ENCODE data around the gene LCN12. TPM values are rescaled to one million over a fixed set of nuclear protein-coding genes. Genes with fewer than 3 reads are reported as not detected.

LCN12 gene
- total RNA-seq, 1 experiment from 2014 or later = 2.5 TPM

- intact Hi-C loops (cut with micrococcal nuclease; ENCODE audit: unreplicated experiment) = no loop called here
- Histone ChIP-seq H3K27me3 (ENCODE audit: control insufficient read depth, insufficient read depth, low read length) (no peaks in the 10 kb centered on the region), H3K9me3 (ENCODE audit: control insufficient read depth, insufficient read depth, low read depth, low read length) (no peaks in the 10 kb centered on the region), H3K4me3 (ENCODE audit: low read depth in 2 of 2, low read length in 2 of 2) (peak overlapping the region; percentile 48 to 63), H3K27ac (ENCODE audit: low read length) (peak overlapping the region; percentile 87), H3K36me3 (ENCODE audit: control insufficient read depth, insufficient read depth, low read length) (no peaks in the 10 kb centered on the region; the same call in 1 of the 2 replicates), H3K4me1 (ENCODE audit: control insufficient read depth, insufficient read depth, low read length) (peaks cover 25% of the 10 kb centered on the region)
- in situ Hi-C loops (cut with HindIII; ENCODE audit: low pct_unique_long_range_greater_than_20kb, low sequenced_read_pairs) = no loop called here
- DNase-seq (ENCODE audit: low read depth, low spot score) = no peak
- CTCF ChIA-PET = interaction anchor here (0.6 kb wide), 1 partner anchor 14 kb away, joined by 6 read pairs; no protein-coding TSS in a partner anchor
- peak; percentile 17 for ATAC-seq
- BruUV-seq (replicated peaks) = no TSS peak
- TF ChIP-seq REST (IDR thresholded peaks at IDR 0.05; ENCODE audit: insufficient read depth in 1 of 2, low read depth in 2 of 2, low read length in 1 of 2) = no peak
- TF ChIP-seq SIN3A (IDR thresholded peaks at IDR 0.05; ENCODE audit: borderline replicate concordance, insufficient read depth, low read depth, low read length) = no peak
- TF ChIP-seq TCF7L2 (IDR thresholded peaks at IDR 0.05; ENCODE audit: low read depth, low read length) = no peak
- TF ChIP-seq POLR2AphosphoS5 (IDR thresholded peaks at IDR 0.05; ENCODE audit: low read depth, low read length) = no peak
- TF ChIP-seq CTCF (IDR thresholded peaks at IDR 0.05) = no peak
- POLR2A ChIA-PET = interaction anchor here (0.5 kb wide), 1 partner anchor 111 kb away, joined by 4 read pairs; no protein-coding TSS in a partner anchor
Measured at GRCh38 chr9:136950656-136951276, 1.3 kb upstream of the LCN12 start.

- Histone ChIP-seq H3K27ac (ENCODE audit: low read length) (no peak overlapping the region), H3K36me3 (ENCODE audit: control insufficient read depth, insufficient read depth, low read length) (no peaks in the 10 kb centered on the region; the same call in 1 of the 2 replicates), H3K4me1 (ENCODE audit: control insufficient read depth, insufficient read depth, low read length) (peaks cover 15% of the 10 kb centered on the region), H3K9me3 (ENCODE audit: control insufficient read depth, insufficient read depth, low read depth, low read length) (no peaks in the 10 kb centered on the region), H3K27me3 (ENCODE audit: control insufficient read depth, insufficient read depth, low read length) (no peaks in the 10 kb centered on the region), H3K4me3 (ENCODE audit: low read depth in 2 of 2, low read length in 2 of 2) (no peak overlapping the region)
- intact Hi-C loops (cut with micrococcal nuclease; ENCODE audit: unreplicated experiment) = no loop called here
- ChIA-PET CTCF (interaction anchor here (0.6 kb wide), 1 partner anchor 12 kb away, joined by 8 read pairs; no protein-coding TSS in a partner anchor), POLR2A (no interaction called here)
- in situ Hi-C loops (cut with HindIII; ENCODE audit: low pct_unique_long_range_greater_than_20kb, low sequenced_read_pairs) = no loop called here
- TF ChIP-seq TCF7L2 (IDR thresholded peaks at IDR 0.05; ENCODE audit: low read depth, low read length) (no peak), REST (IDR thresholded peaks at IDR 0.05; ENCODE audit: insufficient read depth in 1 of 2, low read depth in 2 of 2, low read length in 1 of 2) (no peak), POLR2AphosphoS5 (IDR thresholded peaks at IDR 0.05; ENCODE audit: low read depth, low read length) (no peak)
- ATAC-seq (no peak), DNase-seq (ENCODE audit: low read depth, low spot score) (no peak)
- BruUV-seq (replicated peaks) = no TSS peak
Measured at GRCh38 chr9:136952321-136952850, 313 bp downstream of the LCN12 start.

Data from Panc1 (cell line).